KBM-7 (cell line): Measurements from ENCODE around the gene TIE1.
A peak's percentile ranks its signal among the peaks of the same experiment; 100 is the strongest.

Experiments used
- DNase-seq: peaks from one replicate; pipeline ENCODE4 v3.0.0-alpha.2; 2015
- in situ Hi-C: fragments of 300-500 bp; cut with MboI; formaldehyde crosslinking; loops from 2 replicates; pipeline ENCODE4 v1.14.3; 2020; ENCODE audit warnings: low sequenced_read_pairs, low pct_unique_long_range_greater_than_20kb, mixed read lengths

Gene TIE1

DNA sequence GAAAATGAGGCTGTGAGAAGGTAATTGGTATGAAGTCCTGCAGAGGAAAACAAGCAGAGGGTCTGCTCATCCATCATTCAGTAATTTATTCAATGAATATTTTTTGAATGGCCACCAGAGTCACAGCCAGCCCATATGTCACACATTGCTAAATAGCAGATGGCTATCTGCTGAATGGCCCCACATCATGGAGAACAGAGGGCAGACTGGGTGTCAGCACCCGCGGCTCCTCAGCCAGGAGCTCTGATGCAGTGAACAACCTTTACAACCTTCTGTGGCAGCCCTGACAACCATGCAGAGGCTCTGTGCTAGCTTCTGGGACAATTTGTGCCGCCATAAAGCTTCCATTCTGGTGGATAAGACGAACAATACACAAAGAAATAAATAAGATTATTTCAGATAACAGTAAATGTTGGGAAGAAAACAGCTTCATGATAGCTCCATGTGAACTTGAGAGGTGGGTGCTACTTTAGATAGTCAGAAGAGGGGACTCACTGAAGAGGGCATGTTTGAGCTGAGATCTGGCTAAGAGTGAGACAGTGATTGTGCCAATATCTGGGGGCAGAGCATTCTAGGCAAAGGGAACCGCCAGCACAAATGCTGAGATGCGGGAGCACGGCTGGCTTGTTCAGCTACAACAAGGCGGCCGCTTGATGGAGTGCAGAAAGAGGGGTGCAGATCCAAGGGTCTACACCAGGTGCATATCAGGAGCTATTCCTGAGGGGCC is 12.6 kb upstream of the TIE1 start:
- in situ Hi-C loops, result no loop called here
- no peak for DNase-seq

DNA sequence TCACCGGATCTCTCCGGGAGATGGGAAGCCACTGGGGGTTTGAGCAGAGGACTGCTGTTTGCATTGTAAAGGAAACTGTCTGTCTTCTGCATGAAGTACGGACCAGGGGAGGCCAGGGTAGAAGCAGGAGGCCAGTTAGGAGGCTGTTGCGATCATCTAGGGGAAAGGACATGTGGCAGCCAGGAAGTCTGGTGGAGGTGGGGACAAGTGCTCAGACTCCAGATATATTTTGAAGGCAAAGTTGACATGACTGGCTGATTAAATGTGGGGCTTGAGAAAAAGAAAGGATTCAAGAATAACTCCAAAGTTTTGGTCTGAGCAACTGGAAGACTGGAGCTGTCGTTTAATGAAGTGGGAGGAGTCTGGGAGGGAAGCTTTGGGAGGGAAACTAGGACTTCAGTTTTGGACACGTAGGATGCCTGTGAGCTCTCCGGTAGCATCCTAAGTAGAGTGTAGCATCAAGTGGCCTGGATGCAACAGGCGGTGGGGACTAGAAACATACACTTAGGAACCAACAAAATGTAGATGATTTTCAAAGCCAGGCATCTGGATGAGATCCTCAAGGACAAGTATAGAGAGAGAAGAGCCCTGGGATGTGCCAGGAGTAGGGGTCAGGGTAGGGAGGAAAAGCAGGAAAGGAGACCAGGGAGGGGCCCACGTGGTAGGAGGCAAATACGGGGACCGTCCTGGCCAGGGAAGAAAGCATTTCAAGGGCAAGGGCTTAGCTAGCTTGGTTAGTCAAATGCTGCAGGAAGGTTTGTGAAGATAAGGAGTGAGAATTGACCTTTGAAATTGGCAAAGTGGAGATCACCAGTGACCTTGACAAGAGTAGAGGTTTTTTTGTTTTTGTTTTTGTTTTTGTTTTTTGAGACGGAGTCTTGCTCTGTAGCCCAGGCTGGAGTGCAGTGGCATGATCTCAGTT is 11.7 kb upstream of the TIE1 start:
- no peak for DNase-seq
- in situ Hi-C loops, result no loop called here

DNA sequence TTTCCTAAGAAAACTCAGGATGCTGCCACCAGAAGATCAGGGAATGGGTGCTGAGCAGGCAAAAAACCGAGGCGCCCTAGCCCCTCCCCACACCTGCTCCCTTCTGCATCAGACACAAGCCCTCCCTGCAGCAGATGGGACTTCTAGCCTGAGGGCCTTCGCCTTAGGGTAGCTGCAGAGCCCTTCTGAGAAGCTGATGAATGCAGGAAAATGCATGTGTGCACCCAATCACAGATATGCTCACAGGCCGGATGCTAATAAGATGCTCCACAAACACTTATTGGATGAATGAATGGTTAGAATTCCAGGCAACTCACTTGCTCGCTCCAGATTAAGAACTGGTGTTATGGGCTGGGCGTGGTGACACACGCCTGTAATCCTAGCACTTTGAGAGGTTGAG is 8.6 kb upstream of the TIE1 start:
- in situ Hi-C loops, result no loop called here
- DNase-seq, result no peak

DNA sequence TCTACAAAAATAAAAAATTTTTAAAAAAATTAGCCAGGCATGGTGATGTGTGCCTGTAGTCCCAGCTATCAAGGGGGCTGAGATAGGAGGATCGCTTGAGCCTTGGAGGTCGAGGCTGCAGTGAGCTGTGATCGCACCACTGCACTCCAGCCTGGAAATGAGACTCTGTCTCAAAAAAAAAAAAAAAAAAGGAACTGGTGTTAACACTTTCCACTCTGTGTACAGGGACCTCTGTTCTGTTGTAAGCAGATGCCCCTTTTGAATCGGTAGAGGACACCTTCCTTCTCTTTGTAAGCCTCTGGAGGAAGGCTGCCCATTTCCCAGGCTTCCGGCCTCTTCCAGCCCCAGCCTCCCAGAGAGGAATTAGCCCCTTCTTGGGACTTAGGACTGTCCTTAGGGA is 8.1 kb upstream of the TIE1 start:
- DNase-seq, result peak; percentile 24
- in situ Hi-C loops, result no loop called here

DNA sequence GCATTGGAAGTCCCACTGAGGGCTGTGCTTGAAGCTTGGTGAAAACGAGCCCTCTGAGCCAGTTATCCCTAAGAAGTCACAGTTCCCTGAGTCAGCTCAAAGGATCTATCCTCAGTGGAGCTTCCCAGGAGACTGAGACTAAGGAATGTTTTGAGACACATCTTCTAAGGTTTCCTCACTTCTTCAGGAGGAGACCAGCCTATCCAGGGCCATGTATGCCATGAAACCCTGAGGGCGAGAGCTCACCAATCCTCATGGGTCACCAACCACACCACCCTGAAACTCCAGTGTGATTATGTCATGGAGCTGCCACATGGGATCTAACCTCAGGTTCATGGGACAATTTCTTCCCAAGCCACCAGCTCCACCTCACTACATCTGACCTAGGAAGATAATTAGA is 7.6 kb upstream of the TIE1 start:
- DNase-seq, result no peak
- in situ Hi-C loops, result no loop called here

DNA sequence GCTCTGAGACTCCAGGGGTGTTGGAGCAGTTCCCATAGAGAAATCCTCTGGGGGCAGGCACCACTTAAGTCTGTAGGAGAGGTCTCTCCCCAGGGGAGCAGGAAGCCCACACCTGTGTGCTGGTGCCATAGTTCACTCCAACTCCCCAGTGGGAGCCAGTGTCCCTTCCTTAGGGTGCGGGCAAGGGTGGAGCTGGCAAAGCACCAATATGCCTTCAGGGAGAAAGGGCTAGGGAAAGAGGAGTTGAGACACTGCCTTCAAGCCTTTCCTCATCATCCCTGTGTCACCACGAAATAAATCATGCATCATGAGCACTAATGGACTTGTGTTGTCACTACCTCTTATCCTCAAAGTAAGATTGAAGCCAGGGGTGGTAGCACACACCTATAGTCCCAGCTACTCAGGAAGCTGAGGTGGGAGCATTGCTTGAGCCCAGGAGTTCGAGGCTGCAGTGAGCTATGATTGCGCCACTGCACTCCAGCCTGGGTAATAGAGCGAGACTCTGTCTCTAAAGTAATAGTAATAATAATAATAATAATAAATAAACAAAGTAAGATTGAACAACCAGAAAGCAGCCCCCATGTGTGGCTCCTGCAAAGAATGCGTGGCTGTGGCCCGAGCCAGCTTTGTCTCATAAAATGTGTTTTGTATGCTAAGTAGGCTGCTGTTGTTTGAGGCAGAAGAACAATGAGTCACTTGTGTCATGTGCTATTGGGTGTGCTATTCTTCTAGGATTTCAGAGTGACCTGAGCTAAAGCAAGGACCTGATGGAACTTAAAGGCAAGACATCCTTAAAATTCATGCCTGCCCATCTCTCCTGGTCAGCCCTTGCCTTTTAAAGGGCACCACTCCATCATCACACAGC is 6.7 kb upstream of the TIE1 start:
- in situ Hi-C loops, result no loop called here
- no peak for DNase-seq

DNA sequence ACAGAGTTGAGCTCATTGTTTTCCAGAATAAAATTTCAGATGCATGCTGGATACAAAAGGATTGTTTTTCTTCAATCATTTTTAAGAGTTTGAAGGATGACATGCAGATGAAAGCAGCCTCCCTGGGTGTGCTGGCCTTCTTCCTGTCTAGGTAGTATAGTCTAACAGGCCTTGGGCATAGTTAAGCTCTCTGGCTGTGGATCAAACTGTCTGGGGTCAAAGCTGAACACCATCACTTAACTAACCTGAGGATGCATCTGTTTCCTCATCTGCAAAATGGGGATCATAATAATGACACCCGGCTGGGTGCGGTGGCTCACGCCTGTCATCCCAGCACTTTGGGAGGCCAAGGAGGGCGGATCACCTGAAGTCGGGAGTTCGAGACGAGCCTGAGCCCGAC is 6.0 kb upstream of the TIE1 start:
- DNase-seq, result no peak
- in situ Hi-C loops, result no loop called here

DNA sequence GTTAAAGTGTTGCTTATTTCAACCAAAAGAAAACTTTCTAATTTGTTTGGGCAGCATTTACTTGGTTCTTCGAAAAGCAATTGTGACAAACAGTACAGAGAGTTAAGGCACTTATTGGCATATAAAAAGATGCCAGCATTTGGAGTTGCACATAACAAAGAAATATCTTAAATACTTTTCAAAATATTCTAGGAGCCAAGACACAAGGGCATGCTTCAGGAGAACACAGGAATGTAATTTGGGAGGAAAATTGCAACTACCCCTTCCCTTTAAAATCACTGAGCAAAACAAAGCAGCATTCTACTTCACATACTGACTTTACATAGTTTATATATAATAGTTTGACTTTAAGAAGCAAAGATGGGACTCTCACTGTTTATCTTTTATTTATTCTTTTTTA is 4.6 kb upstream of the TIE1 start:
- no peak for DNase-seq
- in situ Hi-C loops, result no loop called here

DNA sequence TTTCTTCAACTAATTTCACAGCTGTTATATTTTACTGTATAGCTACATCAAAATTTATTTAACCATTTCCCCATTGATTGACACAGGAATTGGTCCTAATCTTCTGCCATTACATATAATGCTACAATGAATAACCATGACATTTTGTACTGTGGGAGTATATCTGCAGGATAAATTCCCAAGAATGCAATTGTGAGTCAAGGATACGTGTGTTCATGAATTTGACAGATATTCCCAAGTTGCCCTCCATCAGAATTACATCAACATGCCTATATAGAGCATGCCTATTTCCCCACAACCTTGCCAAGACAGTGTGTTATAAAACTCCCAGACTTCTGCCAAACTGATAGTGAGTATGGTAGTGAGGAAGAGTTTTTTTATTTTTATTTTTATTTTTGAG is 2.7 kb upstream of the TIE1 start:
- no peak for DNase-seq
- in situ Hi-C loops, result no loop called here

DNA sequence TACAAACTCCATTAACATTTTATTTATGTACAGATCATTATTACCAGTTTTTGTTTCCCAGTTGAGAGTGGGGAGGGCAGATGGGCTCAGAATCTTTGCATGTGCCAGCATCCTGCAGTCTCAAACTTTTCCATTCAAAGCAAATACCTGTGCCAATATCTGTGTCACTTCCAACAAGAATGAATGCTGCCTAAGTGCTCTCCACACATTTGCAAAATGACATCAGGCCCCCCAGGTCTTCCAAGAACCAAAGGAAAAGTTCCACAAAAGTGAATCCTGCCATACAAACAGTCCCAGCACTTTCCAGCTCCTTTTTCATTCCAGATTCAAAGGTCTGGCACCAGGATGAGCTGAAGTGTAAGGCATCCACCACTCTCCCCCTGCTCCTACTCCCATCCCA is 1.7 kb upstream of the TIE1 start:
- no peak for DNase-seq

DNA sequence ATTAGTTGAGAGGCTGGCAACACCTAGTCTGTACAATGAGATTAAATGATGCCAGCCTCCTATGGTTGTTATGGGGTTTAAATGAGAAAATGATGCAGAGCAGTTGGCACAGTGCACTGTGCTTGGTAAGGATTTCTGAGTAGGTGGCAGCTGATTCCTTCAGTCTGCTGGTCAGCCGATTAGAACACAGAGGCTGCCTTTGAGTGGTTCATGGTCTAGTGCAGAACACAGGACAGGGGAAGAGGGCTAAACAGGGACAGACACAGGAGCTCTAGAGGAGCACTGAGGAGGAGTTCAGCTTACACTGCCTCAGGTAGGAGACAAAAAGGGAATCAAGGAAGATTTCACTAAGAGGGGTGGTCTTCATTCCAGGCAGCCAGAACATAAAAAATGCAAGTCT is 1.4 kb downstream of the TIE1 start:
- DNase-seq, result no peak
- in situ Hi-C loops, result no loop called here

More for the DNA sequence above, 1.7 kb upstream of the TIE1 start:
- in situ Hi-C loops, result no loop called here

DNA sequence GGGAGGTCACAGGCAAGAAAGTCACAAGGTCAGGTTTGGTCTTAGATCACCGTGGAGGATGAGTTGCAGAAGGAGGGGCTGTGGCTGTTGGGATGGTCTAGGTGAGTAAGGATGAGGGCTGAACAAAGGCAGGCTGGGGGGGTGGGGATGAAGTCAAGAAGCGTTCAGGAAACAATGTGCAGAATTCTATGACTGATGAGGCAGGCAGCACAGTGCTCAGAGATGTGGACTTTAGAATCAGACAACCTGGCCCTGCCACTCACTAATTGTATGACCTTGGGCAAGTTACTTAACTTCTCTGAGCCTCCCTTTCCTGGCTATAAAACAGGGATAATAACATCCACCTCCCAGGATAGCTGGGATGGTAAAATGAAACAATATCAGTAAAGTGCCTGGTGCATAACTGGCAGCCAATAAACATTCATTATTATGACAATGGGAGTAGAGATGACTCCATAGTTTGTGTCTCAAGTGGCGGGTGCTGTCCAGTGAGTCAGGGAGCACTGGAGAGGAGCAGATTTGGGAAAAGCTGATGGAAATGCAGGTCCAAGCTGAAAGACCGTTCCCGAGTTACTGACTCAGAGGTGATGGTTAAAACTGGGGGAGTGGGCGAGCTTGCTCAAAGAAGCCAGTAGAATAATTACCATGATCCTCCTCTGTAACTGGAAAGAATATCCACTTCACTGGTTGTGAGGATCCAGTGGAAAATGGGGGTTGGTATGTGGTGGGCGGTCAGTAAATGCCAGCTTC is 2.1 kb downstream of the TIE1 start:
- in situ Hi-C loops, result no loop called here
- DNase-seq, result no peak

DNA sequence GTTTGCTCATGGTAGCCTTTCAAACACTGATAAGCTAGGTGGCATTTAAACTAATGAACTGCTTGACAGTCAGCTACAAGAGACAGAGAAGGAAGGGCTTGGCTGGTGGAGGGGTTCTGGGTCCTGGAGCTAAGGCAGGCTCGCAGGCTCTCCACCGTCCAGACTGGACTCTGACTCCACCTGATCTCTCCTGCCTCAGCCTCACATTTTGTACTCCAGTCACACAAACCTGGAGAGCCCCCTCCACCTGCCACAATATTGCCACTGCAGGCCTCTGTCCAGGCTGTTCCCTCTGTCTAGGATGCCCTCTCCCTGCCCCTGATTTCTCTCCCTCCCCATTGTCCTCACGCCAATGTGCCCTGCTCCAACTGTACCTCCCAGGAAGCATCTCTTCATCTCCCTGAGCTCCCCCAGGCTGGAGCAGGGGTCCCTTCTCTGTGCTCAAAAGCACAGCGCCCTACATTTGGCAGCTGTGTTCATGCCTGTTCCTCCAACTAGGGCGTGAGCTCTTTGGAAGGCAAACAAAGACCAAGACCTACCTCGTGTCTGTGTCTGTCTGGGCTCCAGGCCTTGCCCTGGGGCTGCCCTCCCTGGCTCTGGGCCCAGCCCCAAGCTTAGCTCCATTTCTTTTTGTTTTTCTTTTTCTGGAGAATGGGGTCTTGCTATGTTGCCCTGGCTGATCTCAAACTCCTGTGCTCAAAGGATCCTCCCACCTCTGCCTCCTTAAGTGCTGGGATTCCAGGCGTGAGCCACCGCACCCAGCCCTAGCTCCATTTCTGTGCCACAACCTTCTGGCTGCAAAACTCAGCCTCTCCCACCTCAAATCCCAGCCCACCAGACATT is 2.9 kb downstream of the TIE1 start:
- in situ Hi-C loops, result no loop called here

DNA sequence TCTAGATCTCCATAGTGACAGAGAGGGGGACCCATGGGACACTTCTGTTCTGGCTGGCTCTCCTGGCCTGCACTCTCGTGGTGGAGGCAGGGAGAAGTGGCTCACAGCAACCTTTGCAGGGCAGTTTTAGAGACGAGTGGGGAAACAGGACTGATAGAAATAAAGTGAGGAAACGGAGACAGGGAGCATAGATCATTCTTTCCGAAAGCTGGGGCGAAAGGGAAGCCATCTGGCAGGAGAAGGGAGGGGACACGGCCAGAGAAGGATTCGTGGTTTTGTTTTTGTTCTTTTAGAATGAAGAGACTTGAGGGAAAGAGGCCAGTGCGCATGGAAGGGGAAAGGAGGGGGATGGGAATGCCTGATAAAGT is 3.5 kb downstream of the TIE1 start:
- DNase-seq, result peak; percentile 5
- in situ Hi-C loops, result no loop called here

More for the DNA sequence above, 2.9 kb downstream of the TIE1 start:
- no peak for DNase-seq

DNA sequence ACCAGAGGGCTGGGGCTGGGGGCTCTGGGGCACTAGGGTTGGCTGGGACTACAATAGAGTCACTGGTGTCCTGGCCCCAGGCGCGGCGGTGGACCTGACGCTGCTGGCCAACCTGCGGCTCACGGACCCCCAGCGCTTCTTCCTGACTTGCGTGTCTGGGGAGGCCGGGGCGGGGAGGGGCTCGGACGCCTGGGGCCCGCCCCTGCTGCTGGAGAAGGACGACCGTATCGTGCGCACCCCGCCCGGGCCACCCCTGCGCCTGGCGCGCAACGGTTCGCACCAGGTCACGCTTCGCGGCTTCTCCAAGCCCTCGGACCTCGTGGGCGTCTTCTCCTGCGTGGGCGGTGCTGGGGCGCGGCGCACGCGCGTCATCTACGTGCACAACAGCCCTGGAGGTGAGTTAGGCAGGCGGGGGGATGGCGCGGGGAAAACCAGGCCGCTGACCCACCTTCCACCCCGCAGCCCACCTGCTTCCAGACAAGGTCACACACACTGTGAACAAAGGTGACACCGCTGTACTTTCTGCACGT is 4.1 kb downstream of the TIE1 start:
- in situ Hi-C loops, result no loop called here

DNA sequence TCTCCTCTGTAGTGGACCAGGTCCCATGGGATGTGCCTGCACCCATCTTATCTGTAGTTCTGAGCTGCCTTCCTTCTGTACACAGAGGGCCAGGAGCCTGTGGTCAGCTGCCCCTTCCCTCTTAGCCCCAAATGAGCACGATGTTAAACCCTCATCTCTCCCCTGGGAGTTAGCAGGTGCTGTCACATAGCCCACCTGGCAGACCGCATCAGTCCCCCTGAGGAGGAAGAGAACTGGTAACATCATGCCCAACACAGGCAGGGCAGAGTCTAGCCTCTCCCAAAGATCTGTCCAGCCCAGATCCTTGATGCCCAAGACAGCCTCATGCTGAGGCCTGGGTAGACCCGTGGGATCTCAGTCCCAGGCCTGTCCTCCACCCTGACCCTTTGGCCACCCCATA is 4.7 kb downstream of the TIE1 start:
- no peak for DNase-seq
- in situ Hi-C loops, result no loop called here

More for the DNA sequence above, 4.1 kb downstream of the TIE1 start:
- DNase-seq, result no peak

DNA sequence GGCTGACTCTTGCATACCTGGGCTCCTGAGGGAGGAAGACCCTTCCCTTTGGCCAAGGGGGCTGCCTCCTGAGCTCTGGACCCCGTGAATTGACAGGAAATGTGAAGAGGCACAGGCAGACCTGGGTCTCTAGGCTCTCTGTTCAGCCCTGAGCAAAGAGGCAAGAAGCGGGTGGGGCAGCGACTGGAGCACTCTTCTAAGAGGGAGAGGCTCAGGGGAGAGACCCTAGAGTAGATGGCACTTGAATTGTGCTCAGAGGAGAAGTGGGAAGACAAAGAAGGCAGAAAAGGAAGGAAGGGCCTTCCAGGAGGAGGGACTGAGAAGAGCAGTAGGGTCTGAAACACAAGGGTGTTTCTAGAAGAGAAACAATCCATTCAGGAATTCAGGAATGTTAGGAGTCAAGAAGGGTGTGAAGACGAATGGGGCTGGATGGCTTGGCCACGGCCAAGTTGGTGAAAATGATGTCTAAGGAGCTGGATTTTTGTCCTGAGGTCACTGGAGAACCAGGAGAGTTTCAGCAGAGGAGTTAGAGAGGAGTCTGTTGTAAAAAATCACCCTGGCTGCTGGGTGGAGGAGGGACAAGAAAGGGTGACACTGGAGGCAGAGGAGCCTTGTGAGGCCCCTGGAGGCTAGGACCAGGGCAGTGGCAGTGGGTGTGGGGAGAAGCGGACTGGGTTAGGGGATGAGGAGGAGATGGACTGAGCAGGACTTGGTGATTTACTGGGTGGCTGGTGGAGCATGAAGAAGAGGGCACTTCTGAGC is 5.3 kb downstream of the TIE1 start:
- no peak for DNase-seq
- in situ Hi-C loops, result no loop called here
